ENCODE measurements around the gene PCNT. TPM values are rescaled to one million over a fixed set of nuclear protein-coding genes. Genes with fewer than 3 reads are reported as not detected.

Gene PCNT
- total and polyA plus RNA-seq, 9 of the 15 experiments (the other 6 are each of a cell fraction or from before 2014, with no cell fraction given): 9.1 to 53.5 (median 31.3) TPM

DNA sequence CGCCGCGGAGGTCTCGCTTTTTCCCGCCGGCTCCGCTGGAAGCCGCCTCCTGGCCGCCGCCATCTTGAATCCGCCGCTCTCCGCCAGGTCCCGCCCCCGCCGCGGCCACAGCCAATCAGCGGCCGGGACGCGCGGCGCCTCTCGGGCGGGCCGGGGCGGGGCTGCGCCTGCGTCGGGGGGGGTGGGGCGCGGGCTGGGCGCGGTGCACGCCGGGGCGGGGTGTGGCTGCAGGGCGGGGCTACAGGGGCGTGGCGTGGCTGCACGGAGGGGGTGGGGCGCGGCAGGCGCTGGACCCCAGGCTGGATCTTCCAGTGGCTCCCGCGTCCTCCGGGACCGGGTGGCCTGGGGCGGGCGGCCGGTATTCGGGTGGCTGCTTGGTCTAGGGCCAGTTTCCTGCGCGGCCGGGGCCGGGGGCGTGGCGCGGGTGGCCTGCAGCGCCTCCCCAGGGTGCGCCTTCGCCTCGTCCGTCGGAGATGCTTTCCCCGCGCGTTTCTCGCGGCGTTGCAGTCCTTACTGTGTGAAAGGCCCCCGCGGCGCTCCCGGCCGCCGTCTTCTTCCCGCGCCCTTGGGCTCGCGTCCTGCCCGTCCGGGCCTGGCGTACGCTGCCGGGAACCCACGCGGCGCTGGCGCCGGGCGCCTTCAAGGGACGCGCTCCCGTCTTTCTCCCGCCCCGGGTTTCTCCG, 575 bp downstream of the PCNT start (continued):
- TF ChIP-seq EP400 (IDR thresholded peaks at IDR 0.05): no peak
- no peak for TF ChIP-seq ZNF224 (CRISPR knock-in tag; IDR thresholded peaks at IDR 0.05)
- no peak for TF ChIP-seq PURB (CRISPR knock-in tag; IDR thresholded peaks at IDR 0.05; ENCODE audit: low read depth)
- no peak for TF ChIP-seq ZFP36 (IDR thresholded peaks at IDR 0.05; ENCODE audit: low read depth, low read length, partially characterized antibody)
- no peak for TF ChIP-seq NCOA1 (IDR thresholded peaks at IDR 0.05; ENCODE audit: low read depth)
- no peak for TF ChIP-seq ZNF41 (CRISPR knock-in tag; conservative IDR thresholded peaks at IDR 0.05)
- no peak for TF ChIP-seq STAT5B (CRISPR knock-in tag; IDR thresholded peaks at IDR 0.05)
- no peak for TF ChIP-seq SIX5 (IDR thresholded peaks at IDR 0.05; ENCODE audit: borderline replicate concordance in 1 of 2, insufficient read depth in 1 of 2, low read depth in 1 of 2, low read length in 2 of 2)
- TF ChIP-seq NFIX (CRISPR knock-in tag; IDR thresholded peaks at IDR 0.05; ENCODE audit: low read depth): no peak
- no peak for TF ChIP-seq RBM39 (optimal IDR thresholded peaks at IDR 0.05; ENCODE audit: low read depth, low read length)
- TF ChIP-seq ZC3H11A (IDR thresholded peaks at IDR 0.05; ENCODE audit: low read depth, low read length): no peak
- no peak for TF ChIP-seq NFYB (IDR thresholded peaks at IDR 0.05; ENCODE audit: extremely low read depth, insufficient read length)
- no peak for TF ChIP-seq POU5F1 (IDR thresholded peaks at IDR 0.05; ENCODE audit: borderline replicate concordance, low read depth, low read length, partially characterized antibody)
- TF ChIP-seq, protein P1, sequence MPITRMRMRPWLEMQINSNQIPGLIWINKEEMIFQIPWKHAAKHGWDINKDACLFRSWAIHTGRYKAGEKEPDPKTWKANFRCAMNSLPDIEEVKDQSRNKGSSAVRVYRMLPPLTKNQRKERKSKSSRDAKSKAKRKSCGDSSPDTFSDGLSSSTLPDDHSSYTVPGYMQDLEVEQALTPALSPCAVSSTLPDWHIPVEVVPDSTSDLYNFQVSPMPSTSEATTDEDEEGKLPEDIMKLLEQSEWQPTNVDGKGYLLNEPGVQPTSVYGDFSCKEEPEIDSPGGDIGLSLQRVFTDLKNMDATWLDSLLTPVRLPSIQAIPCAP (CRISPR knock-in tag; IDR thresholded peaks at IDR 0.05; ENCODE audit: borderline replicate concordance): no peak
- TF ChIP-seq SMC3 (conservative IDR thresholded peaks at IDR 0.05; ENCODE audit: insufficient read depth, low read depth, low read length): no peak; the same call in 1 of the 2 replicates
- no peak for TF ChIP-seq KAT2B (IDR thresholded peaks at IDR 0.05; ENCODE audit: low read depth, low read length)
- TF ChIP-seq ZNF444 (CRISPR knock-in tag; IDR thresholded peaks at IDR 0.05): no peak
- 0 out of 2 replicates have a peak, but pooled peaks have one; percentile 32 for TF ChIP-seq NBN (IDR thresholded peaks at IDR 0.05; ENCODE audit: low read depth)
- no peak for TF ChIP-seq MYNN (IDR thresholded peaks at IDR 0.05)
- no peak for TF ChIP-seq MYNN (CRISPR knock-in tag; IDR thresholded peaks at IDR 0.05)
- TF ChIP-seq, protein P2, sequence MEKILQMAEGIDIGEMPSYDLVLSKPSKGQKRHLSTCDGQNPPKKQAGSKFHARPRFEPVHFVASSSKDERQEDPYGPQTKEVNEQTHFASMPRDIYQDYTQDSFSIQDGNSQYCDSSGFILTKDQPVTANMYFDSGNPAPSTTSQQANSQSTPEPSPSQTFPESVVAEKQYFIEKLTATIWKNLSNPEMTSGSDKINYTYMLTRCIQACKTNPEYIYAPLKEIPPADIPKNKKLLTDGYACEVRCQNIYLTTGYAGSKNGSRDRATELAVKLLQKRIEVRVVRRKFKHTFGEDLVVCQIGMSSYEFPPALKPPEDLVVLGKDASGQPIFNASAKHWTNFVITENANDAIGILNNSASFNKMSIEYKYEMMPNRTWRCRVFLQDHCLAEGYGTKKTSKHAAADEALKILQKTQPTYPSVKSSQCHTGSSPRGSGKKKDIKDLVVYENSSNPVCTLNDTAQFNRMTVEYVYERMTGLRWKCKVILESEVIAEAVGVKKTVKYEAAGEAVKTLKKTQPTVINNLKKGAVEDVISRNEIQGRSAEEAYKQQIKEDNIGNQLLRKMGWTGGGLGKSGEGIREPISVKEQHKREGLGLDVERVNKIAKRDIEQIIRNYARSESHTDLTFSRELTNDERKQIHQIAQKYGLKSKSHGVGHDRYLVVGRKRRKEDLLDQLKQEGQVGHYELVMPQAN (IDR thresholded peaks at IDR 0.05; ENCODE audit: borderline replicate concordance): 0 out of 2 replicates have a peak, but pooled peaks have one; percentile 6
- no peak for TF ChIP-seq ZNF140 (CRISPR knock-in tag; IDR thresholded peaks at IDR 0.05)
- TF ChIP-seq ZC3H4 (CRISPR knock-in tag; IDR thresholded peaks at IDR 0.05; ENCODE audit: borderline replicate concordance): peak; percentile 79; the same call in 1 of the 2 replicates
- TF ChIP-seq ARHGAP35 (IDR thresholded peaks at IDR 0.05; ENCODE audit: partially characterized antibody): no peak
- TF ChIP-seq, protein P3, sequence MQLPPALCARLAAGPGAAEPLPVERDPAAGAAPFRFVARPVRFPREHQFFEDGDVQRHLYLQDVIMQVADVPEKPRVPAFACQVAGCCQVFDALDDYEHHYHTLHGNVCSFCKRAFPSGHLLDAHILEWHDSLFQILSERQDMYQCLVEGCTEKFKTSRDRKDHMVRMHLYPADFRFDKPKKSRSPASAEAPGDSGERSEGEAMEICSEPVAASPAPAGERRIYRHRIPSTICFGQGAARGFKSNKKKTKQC (CRISPR knock-in tag; IDR thresholded peaks at IDR 0.05): no peak
- 0 out of 4 replicates have a peak, but pooled peaks of 1 of the 2 experiments have one; percentile 5 for TF ChIP-seq RAD21 (CRISPR knock-in tag; conservative IDR thresholded peaks at IDR 0.05 in 1 of 2, IDR thresholded peaks at IDR 0.05 in 1 of 2)
- TF ChIP-seq NCOA6 (IDR thresholded peaks at IDR 0.05): no peak
- TF ChIP-seq KLF16 (IDR thresholded peaks at IDR 0.05): no peak
